Body of pancreas (tissue), 4 donors: Measurements from ENCODE around the gene ACE. TPM values are rescaled to one million over a fixed set of nuclear protein-coding genes. Genes with fewer than 3 reads are reported as not detected.

Experiments used
- ATAC-seq: fragments of 150-250 bp; one replicate; pipeline ENCODE4 v1.9.1; 2016
- DNase-seq, 4 donors: peaks; one replicate each; pipeline ENCODE4 v3.0.0-alpha.2; 2019
- H3K27ac ChIP-seq, 4 donors: fragments of 200-600 bp; sonication (generic); 1 replicate in 3 of 4; 2 replicates in 1 of 4; pipeline versions ENCODE4 v1.5.1 to v1.6.1; 2016 to 2019; ENCODE audit warnings: mild to moderate bottlenecking in 1 of 4, mixed read lengths in 1 of 4, moderate library complexity in 1 of 4
- H3K27me3 ChIP-seq, 2 donors: fragments of 200-600 bp; sonication (generic); one replicate each; pipeline ENCODE4 v1.6.0; 2016; ENCODE audit warnings: mild to moderate bottlenecking in 1 of 2
- H3K36me3 ChIP-seq, 2 donors: fragments of 200-600 bp; sonication (generic); replicated peaks in 1 of 2; 2 replicates each; pipeline ENCODE4 v1.5.1; 2016; ENCODE audit warnings: low read depth in 2 of 2; ENCODE audit not compliant: insufficient read depth in 1 of 2
- H3K4me1 ChIP-seq: fragments of 200-600 bp; sonication (generic); one replicate; pipeline ENCODE4 v1.6.0; 2016
- H3K4me3 ChIP-seq, 2 donors: fragments of 200-600 bp; sonication (generic); 1 replicate in 1 of 2; 2 replicates in 1 of 2; pipeline ENCODE4 v1.5.1; 2016 to 2019
- H3K9me3 ChIP-seq, 3 donors: fragments of 200-600 bp; sonication (generic); 1 replicate in 2 of 3; 2 replicates in 1 of 3; pipeline ENCODE4 v1.5.1; 2016
- CTCF ChIP-seq, 7 experiments: fragments of 450-650 bp in 4 of 7; fragments of 200-600 bp in 3 of 7; sonication (generic) in 3 of 7; IDR thresholded peaks; one replicate each; pipeline ENCODE4 v1.5.1; 2016 to 2019; ENCODE audit warnings: antibody characterized with exemption in 7 of 7
- POLR2A ChIP-seq, 3 donors: fragments of 450-650 bp; IDR thresholded peaks; one replicate each; pipeline ENCODE4 v1.6.1; 2016; ENCODE audit warnings: antibody characterized with exemption in 3 of 3, mild to moderate bottlenecking in 2 of 3
- WGBS, 2 donors: methylation state at CpG; one replicate each; pipeline ENCODE4 v1.1.5; 2017; 5-methylcytosine and 5-hydroxymethylcytosine counted together
- intact Hi-C: fragments of 100-400 bp; cut with DNase I; formaldehyde crosslinking; loops from one replicate; pipeline ENCODE4 v1.15.1; 2023
- total RNA-seq, 2 donors: library from RNA; depleted of rRNA; stranded (reverse); fragments of >200 nt; gene quantifications; one replicate each; pipeline ENCODE4 v1.1.0, GENCODE V29; 2016

The ACE gene
- total RNA-seq, 2 donors from 2014 or later = 5.3 to 6.2 TPM

- H3K4me3 ChIP-seq = no peak overlapping the region
- no peaks in the 10 kb centered on the region for H3K36me3 ChIP-seq
- H3K27me3 ChIP-seq = peaks cover 0 to 10% of the 10 kb centered on the region in 2 donors
- TF ChIP-seq CTCF (IDR thresholded peaks at IDR 0.05) (no peak), POLR2A (IDR thresholded peaks at IDR 0.05) (no peak)
- no peak overlapping the region for H3K27ac ChIP-seq
- intact Hi-C loops = no loop called here
- no peaks in the 10 kb centered on the region for H3K9me3 ChIP-seq
- ATAC-seq = no peak
- peaks cover 17% of the 10 kb centered on the region for H3K4me1 ChIP-seq
- DNase-seq = no peak
- 53 to 64% methylated on average over 6 to 9 of the region's 9 CpGs for whole genome bisulfite sequencing, 2 donors
Measured at GRCh38 chr17:63538693-63539595, 62.1 kb downstream of the ACE start.

- Histone ChIP-seq H3K4me1 (peaks cover 17% of the 10 kb centered on the region), H3K9me3 (no peaks in the 10 kb centered on the region), H3K36me3 (no peaks in the 10 kb centered on the region), H3K27ac (no peak overlapping the region), H3K4me3 (no peak overlapping the region), H3K27me3 (peaks cover 0 to 10% of the 10 kb centered on the region in 2 donors)
- WGBS, 2 donors = 71 to 74% methylated on average over 4 of the region's 4 CpGs
- ATAC-seq = no peak
- DNase-seq = no peak
- intact Hi-C loops = loop anchor here (10.0 kb wide), 1 partner anchor 96 kb away; the partner anchor contains the start of gene CYB561
- no peak for TF ChIP-seq POLR2A (IDR thresholded peaks at IDR 0.05)
- no peak for TF ChIP-seq CTCF (IDR thresholded peaks at IDR 0.05)
Measured at GRCh38 chr17:63540590-63540989, 63.7 kb downstream of the ACE start.

- 90% methylated on average over 9 of the region's 9 CpGs; no CpG with 5 or more reads in 1 of the 2 donors for WGBS, 2 donors
- TF ChIP-seq POLR2A (IDR thresholded peaks at IDR 0.05) (no peak), CTCF (IDR thresholded peaks at IDR 0.05) (no peak)
- Histone ChIP-seq H3K36me3 (no peaks in the 10 kb centered on the region), H3K4me3 (no peak overlapping the region), H3K4me1 (peaks cover 17% of the 10 kb centered on the region), H3K27ac (no peak overlapping the region), H3K27me3 (peaks cover 0 to 10% of the 10 kb centered on the region in 2 donors), H3K9me3 (no peaks in the 10 kb centered on the region)
- ATAC-seq = no peak
- intact Hi-C loops = loop anchor here (10.0 kb wide), 1 partner anchor 97 kb away; the partner anchor contains the start of gene CYB561
- DNase-seq = no peak
Measured at GRCh38 chr17:63542218-63542545, 65.3 kb downstream of the ACE start.

GRCh38 chr17:63542942-63543821 lies 66.3 kb downstream of the ACE start:
- Histone ChIP-seq H3K36me3 (no peaks in the 10 kb centered on the region), H3K4me1 (peaks cover 14% of the 10 kb centered on the region), H3K4me3 (no peak overlapping the region), H3K27ac (no peak overlapping the region), H3K9me3 (no peaks in the 10 kb centered on the region), H3K27me3 (peaks cover 0 to 6% of the 10 kb centered on the region in 2 donors)
- 30 to 31% methylated on average over 11 to 12 of the region's 15 CpGs for WGBS, 2 donors
- intact Hi-C loops = loop anchor here (10.0 kb wide), 1 partner anchor 98 kb away; the partner anchor contains the start of gene CYB561
- no peak for TF ChIP-seq CTCF (IDR thresholded peaks at IDR 0.05)
- no peak for TF ChIP-seq POLR2A (IDR thresholded peaks at IDR 0.05)
- peak; percentile 82 for ATAC-seq
- DNase-seq = peak; percentile 64 to 87 (median 74)
